ENCODE results near the gene SGPP1. TPM values are rescaled to one million over a fixed set of nuclear protein-coding genes. Genes with fewer than 3 reads are reported as not detected.

Gene SGPP1
- total and polyA plus RNA-seq, 11 donors: 4.0 to 9.2 (median 5.1) TPM

DNA sequence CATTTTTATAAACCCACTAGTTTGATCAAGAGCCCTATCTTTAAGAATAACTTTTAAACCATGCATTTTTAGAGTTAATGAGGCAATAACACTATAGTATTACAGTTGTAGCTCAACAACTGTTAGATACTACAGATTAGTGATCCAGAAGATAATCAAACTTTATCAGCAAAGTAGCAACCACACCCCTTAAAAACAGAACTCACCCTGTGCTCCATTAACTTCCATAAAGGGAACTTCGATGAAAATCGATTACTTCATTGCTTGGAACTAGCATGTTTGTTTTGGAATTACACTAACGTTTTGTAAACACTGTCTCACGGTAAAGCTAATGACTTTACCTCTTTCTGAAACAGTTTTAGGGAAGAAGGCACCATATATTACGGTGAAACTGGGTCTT, 1.4 kb downstream of the SGPP1 start:
- no peaks in the 10 kb centered on the region for H3K9me3 ChIP-seq
- H3K4me3 ChIP-seq: peak overlapping the region; percentile 82 to 99 (median 96)
- 12 to 22% (median 14%) methylated on average over 5 of the region's 5 CpGs for WGBS, 4 donors
- no peak for ATAC-seq
- H3K36me3 ChIP-seq: peaks cover 0 to 4% (median 0%) of the 10 kb centered on the region in 9 donors
- H3K4me1 ChIP-seq: peaks cover 0 to 40% (median 16%) of the 10 kb centered on the region in 12 donors
- H3K27ac ChIP-seq: peak overlapping the region in 7 of 12 donors; percentile 58 to 94 (median 91)
- intact Hi-C loops (cut with DNase I): loop anchor here in 4 of 10 donors (2.0 to 10.0 kb wide), 3 partner anchors 41 to 84 kb away; partner anchors contain the start of gene WDR89 (in 2 of the 4)
- no peak for DNase-seq
- no peaks in the 10 kb centered on the region for H3K27me3 ChIP-seq
- TF ChIP-seq, protein P1, sequence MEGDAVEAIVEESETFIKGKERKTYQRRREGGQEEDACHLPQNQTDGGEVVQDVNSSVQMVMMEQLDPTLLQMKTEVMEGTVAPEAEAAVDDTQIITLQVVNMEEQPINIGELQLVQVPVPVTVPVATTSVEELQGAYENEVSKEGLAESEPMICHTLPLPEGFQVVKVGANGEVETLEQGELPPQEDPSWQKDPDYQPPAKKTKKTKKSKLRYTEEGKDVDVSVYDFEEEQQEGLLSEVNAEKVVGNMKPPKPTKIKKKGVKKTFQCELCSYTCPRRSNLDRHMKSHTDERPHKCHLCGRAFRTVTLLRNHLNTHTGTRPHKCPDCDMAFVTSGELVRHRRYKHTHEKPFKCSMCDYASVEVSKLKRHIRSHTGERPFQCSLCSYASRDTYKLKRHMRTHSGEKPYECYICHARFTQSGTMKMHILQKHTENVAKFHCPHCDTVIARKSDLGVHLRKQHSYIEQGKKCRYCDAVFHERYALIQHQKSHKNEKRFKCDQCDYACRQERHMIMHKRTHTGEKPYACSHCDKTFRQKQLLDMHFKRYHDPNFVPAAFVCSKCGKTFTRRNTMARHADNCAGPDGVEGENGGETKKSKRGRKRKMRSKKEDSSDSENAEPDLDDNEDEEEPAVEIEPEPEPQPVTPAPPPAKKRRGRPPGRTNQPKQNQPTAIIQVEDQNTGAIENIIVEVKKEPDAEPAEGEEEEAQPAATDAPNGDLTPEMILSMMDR (IDR thresholded peaks at IDR 0.05): no peak
- TF ChIP-seq POLR2A (IDR thresholded peaks at IDR 0.05): no peak

DNA sequence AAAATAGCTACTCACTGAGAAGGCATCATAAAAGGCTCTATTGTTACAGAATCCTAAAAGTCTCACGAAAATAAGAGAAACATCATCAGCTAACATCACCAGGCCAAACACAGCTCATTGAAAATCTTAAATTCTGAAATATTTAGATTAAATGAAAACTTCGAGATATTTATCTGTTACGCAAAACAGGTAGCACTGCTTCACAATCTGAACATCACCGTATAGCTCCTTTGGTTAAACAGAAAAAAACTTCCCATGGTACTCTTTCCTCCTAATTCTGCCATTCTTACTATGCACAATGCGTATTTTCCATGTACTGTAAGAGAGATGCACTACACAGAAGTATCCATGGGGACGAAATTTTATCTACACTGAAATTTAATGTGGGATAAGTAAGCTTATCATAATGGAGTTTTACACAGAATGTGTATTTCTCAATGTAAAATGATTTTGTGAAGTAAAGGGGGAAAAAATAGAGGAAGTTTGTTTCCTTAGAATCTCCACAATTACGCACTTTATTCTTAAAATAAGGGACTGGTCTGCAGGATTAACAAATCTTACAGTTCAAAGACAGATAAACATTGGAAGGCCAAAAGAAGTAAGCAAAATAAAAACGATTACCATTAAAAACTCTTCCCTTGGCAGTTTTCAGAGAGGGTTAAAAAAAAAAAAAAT, 1.9 kb downstream of the SGPP1 start:
- H3K4me1 ChIP-seq: peaks cover 0 to 40% (median 16%) of the 10 kb centered on the region in 12 donors
- 72 to 77% (median 74%) methylated on average over 8 of the region's 8 CpGs for WGBS, 4 donors
- H3K4me3 ChIP-seq: peak overlapping the region in 10 of 12 donors; percentile 82 to 99 (median 96)
- no peak for DNase-seq
- peaks cover 0 to 4% (median 1%) of the 10 kb centered on the region in 9 donors for H3K36me3 ChIP-seq
- no peak for ATAC-seq
- intact Hi-C loops (cut with DNase I): loop anchor here in 4 of 10 donors (2.0 to 10.0 kb wide), 3 partner anchors 41 to 83 kb away; partner anchors contain the start of gene WDR89 (in 2 of the 4)
- peak overlapping the region in 1 of 12 donors; percentile 89 for H3K27ac ChIP-seq
- TF ChIP-seq POLR2A (IDR thresholded peaks at IDR 0.05): no peak
- TF ChIP-seq, protein P1 (IDR thresholded peaks at IDR 0.05): no peak
- H3K27me3 ChIP-seq: no peaks in the 10 kb centered on the region
- H3K9me3 ChIP-seq: no peaks in the 10 kb centered on the region

DNA sequence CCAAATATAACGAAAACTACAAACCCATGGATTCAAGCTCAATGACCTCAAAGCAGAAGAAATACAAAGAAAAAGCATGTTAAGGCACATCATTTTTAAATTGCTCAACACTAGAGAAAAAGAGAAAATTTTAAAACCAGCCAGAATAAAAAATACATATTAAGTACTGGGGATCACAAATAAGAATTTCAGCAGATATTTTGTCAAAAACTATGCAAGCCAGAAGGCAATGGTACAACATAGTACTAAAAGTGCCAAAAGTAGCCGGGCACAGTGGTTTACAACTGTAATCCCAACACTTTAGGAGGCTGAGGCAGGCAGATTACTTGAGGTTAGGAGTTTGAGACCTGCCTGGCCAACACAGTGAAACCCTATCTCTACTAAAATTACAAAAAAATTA, 10.2 kb downstream of the SGPP1 start:
- ATAC-seq (no peak), DNase-seq (no peak)
- 88 to 94% (median 91%) methylated on average over 2 of the region's 2 CpGs for WGBS, 4 donors
- TF ChIP-seq POLR2A (IDR thresholded peaks at IDR 0.05): no peak
- TF ChIP-seq, protein P1 (IDR thresholded peaks at IDR 0.05): no peak
- intact Hi-C loops (cut with DNase I): no loop called here
- H3K27me3 ChIP-seq: no peaks in the 10 kb centered on the region
- H3K4me3 ChIP-seq: no peak overlapping the region
- peaks cover 0 to 16% (median 4%) of the 10 kb centered on the region in 9 donors for H3K36me3 ChIP-seq
- peaks cover 0 to 28% (median 19%) of the 10 kb centered on the region in 12 donors for H3K9me3 ChIP-seq
- H3K27ac ChIP-seq: no peak overlapping the region
- peaks cover 0 to 15% (median 0%) of the 10 kb centered on the region in 12 donors for H3K4me1 ChIP-seq

DNA sequence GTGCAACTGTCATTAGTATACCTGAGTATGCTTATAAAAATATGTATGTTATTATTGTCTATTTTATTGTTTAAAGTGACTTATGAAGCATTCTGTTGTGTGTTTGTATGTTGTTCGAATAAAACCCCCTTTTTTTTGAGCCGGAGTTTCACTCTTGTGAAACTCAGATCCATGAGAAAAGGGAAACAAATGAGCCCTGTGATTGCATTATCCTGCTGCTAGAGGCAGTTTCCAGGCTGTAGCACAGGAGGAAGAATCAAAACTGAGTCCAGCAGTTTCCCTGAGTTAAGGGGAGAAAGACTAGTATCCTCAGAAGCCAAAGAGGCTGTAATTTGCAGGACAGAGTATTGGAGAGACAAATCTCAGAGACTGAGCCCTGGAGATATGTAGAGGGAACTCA, 12.5 kb downstream of the SGPP1 start:
- Histone ChIP-seq H3K4me3 (no peak overlapping the region), H3K27ac (no peak overlapping the region), H3K36me3 (peaks cover 0 to 9% (median 0%) of the 10 kb centered on the region in 9 donors), H3K27me3 (no peaks in the 10 kb centered on the region), H3K4me1 (peaks cover 0 to 26% (median 0%) of the 10 kb centered on the region in 12 donors), H3K9me3 (peaks cover 0 to 28% (median 19%) of the 10 kb centered on the region in 12 donors)
- no peak for ATAC-seq
- intact Hi-C loops (cut with DNase I): no loop called here
- TF ChIP-seq, protein P1 (IDR thresholded peaks at IDR 0.05): no peak
- no peak for TF ChIP-seq POLR2A (IDR thresholded peaks at IDR 0.05)
- 95 to 99% (median 97%) methylated on average over 2 of the region's 2 CpGs for whole genome bisulfite sequencing, 4 donors
- DNase-seq: no peak
